Endothelial cell of umbilical vein (primary cell): ENCODE data around the gene COQ8A. TPM values are rescaled to one million over a fixed set of nuclear protein-coding genes. Genes with fewer than 3 reads are reported as not detected.

Experiments
- BruUV-seq: library from RNA; stranded (reverse); fragments of 400-500 nt; replicated peaks from 2 replicates; lab custom pipeline; 2021; lab: Mats Ljungman, UMichigan
- CTCF ChIA-PET: fragments of 300-600, 350-600 bp; sonication (Branson Sonifier 250); formaldehyde crosslinking; loops from one replicate; lab custom pipeline; 2021; ENCODE audit warnings: antibody characterized with exemption, inconsistent platforms; lab: Charles Lee
- POLR2A ChIA-PET: fragments of 300-600, 350-600 bp; sonication (Branson Sonifier 250); formaldehyde crosslinking; loops from one replicate; lab custom pipeline; 2021; ENCODE audit warnings: antibody characterized with exemption, inconsistent platforms; lab: Charles Lee
- DNase-seq: peaks from one replicate; pipeline ENCODE4 v3.0.0-alpha.2; 2011; ENCODE audit warnings: low read depth, low spot score
- FAIRE-seq: peaks from 2 replicates; lab custom pipeline; 2011; peaks lifted over from hg19 to GRCh38; lab: Jason Lieb, UNC
- H2AFZ ChIP-seq: 2 replicates; pipeline ENCODE4 v1.6.0; 2012; ENCODE audit warnings: low read depth, low read length, control low read depth, inconsistent platforms
- H3K27ac ChIP-seq: 2 replicates; pipeline ENCODE4 v1.5.1; 2011; ENCODE audit warnings: low read depth, mild to moderate bottlenecking, control low read depth, low read length, moderate library complexity; ENCODE audit not compliant: insufficient read depth
- H3K27me3 ChIP-seq, 2 experiments: 2 replicates each; pipeline versions ENCODE4 v1.6.0 to v1.6.1; 2011; ENCODE audit warnings: low read length in 2 of 2, mixed read lengths in 1 of 2; ENCODE audit not compliant: control insufficient read depth in 2 of 2, insufficient read depth in 2 of 2
- H3K36me3 ChIP-seq, 2 experiments: 2 replicates in 1 of 2; 3 replicates in 1 of 2; pipeline ENCODE4 v1.5.1; 2011; ENCODE audit warnings: low read length in 2 of 2, mild to moderate bottlenecking in 1 of 2, moderate library complexity in 1 of 2; ENCODE audit not compliant: control insufficient read depth in 2 of 2, insufficient read depth in 2 of 2; ENCODE audit errors: extremely low read depth in 1 of 2
- H3K4me1 ChIP-seq: 3 replicates; pipeline ENCODE4 v1.5.1; 2011; ENCODE audit warnings: mild to moderate bottlenecking, low read length; ENCODE audit not compliant: control insufficient read depth, insufficient read depth; ENCODE audit errors: extremely low read depth
- H3K4me2 ChIP-seq: 2 replicates; pipeline ENCODE4 v1.6.1; 2011; ENCODE audit warnings: low read length, control low read depth, mixed read lengths; ENCODE audit not compliant: insufficient read depth
- H3K4me3 ChIP-seq, 3 experiments: fragments of 200-600 bp in 1 of 3; sonication (generic), shearing (Covaris generic) in 1 of 3; replicated peaks in 1 of 3; 2 replicates each; pipeline ENCODE4 v1.5.1; 2011 to 2016; ENCODE audit warnings: control low read depth in 3 of 3, low read length in 3 of 3, mild to moderate bottlenecking in 2 of 3, inconsistent platforms in 1 of 3, low read depth in 1 of 3, moderate library complexity in 1 of 3; ENCODE audit not compliant: insufficient read depth in 1 of 3
- H3K79me2 ChIP-seq: 2 replicates; pipeline ENCODE4 v1.6.0; 2012; ENCODE audit warnings: low read length, inconsistent platforms; ENCODE audit not compliant: control insufficient read depth, insufficient read depth
- H3K9ac ChIP-seq: replicated peaks from 2 replicates; pipeline ENCODE3; 2011; ENCODE audit warnings: low read length, control low read depth; ENCODE audit not compliant: insufficient read depth; ENCODE audit errors: extremely low read depth
- H3K9me1 ChIP-seq: replicated peaks from 3 replicates; pipeline ENCODE4 v1.6.0; 2011; ENCODE audit warnings: mild to moderate bottlenecking, low read length; ENCODE audit not compliant: control insufficient read depth, insufficient read depth; ENCODE audit errors: extremely low read depth
- H3K9me3 ChIP-seq: replicated peaks from 2 replicates; pipeline ENCODE4 v1.5.1; 2012; ENCODE audit warnings: low read length, inconsistent platforms; ENCODE audit not compliant: control insufficient read depth, insufficient read depth
- H4K20me1 ChIP-seq: replicated peaks from 2 replicates; pipeline ENCODE3; 2011; ENCODE audit warnings: mild to moderate bottlenecking, low read length; ENCODE audit not compliant: control insufficient read depth, insufficient read depth; ENCODE audit errors: extremely low read depth
- CTCF ChIP-seq, 2 donors: IDR thresholded peaks; 1 replicate in 1 of 2; 2 replicates in 1 of 2; pipeline ENCODE4 v1.5.1; 2011; ENCODE audit warnings: low read length in 2 of 2, mild to moderate bottlenecking in 2 of 2, moderate library complexity in 2 of 2, control low read depth in 1 of 2, inconsistent platforms in 1 of 2, low read depth in 1 of 2; ENCODE audit not compliant: insufficient read depth in 1 of 2; ENCODE audit errors: extremely low read depth in 1 of 2
- EZH2 ChIP-seq: IDR thresholded peaks from 2 replicates; pipeline ENCODE4 v1.6.1; 2012; ENCODE audit warnings: borderline replicate concordance, low read depth, mild to moderate bottlenecking, moderate library complexity, low read length, inconsistent platforms; ENCODE audit not compliant: severe bottlenecking
- FOS ChIP-seq: IDR thresholded peaks from 2 replicates; pipeline ENCODE4 v1.6.1; 2011; ENCODE audit warnings: mild to moderate bottlenecking, low read length, moderate library complexity, borderline replicate concordance; ENCODE audit not compliant: insufficient read depth
- GATA2 ChIP-seq: IDR thresholded peaks from 2 replicates; pipeline ENCODE4 v1.7.0; 2011; ENCODE audit warnings: low read depth, mild to moderate bottlenecking, moderate library complexity, mixed read lengths, low read length; ENCODE audit not compliant: insufficient read length, insufficient read depth
- JUN ChIP-seq: IDR thresholded peaks from 2 replicates; pipeline ENCODE4 v1.6.1; 2011; ENCODE audit warnings: borderline replicate concordance, low read depth; ENCODE audit not compliant: insufficient read length, insufficient read depth
- MAX ChIP-seq: IDR thresholded peaks from 2 replicates; pipeline ENCODE4 v1.6.1; 2011; ENCODE audit not compliant: insufficient read depth, insufficient read length
- MYC ChIP-seq: IDR thresholded peaks from one replicate; pipeline ENCODE4 v1.6.1; 2011; ENCODE audit warnings: mild to moderate bottlenecking, low read depth, low read length
- POLR2A ChIP-seq: IDR thresholded peaks from 2 replicates; pipeline ENCODE4 v1.6.1; 2012; ENCODE audit warnings: low read depth, mild to moderate bottlenecking, control low read depth, low read length
- POLR2AphosphoS5 ChIP-seq: IDR thresholded peaks from 2 replicates; pipeline ENCODE4 v1.6.1; 2012; ENCODE audit warnings: low read depth, mild to moderate bottlenecking, control low read depth, low read length, moderate library complexity; ENCODE audit not compliant: insufficient read depth
- dilution Hi-C: fragments of 300-500 bp; cut with MboI; formaldehyde crosslinking; loops from one replicate; pipeline ENCODE4 v1.15.0; 2019; ENCODE audit warnings: low sequenced_read_pairs; ENCODE audit not compliant: extremely low pct_ligation_motif_present
- intact Hi-C: fragments of 100-400 bp; cut with micrococcal nuclease; formaldehyde crosslinking; loops from one replicate; pipeline ENCODE4 v1.10.0; 2022
- polyA plus RNA-seq, 4 experiments: library from polyadenylated mRNA; depleted of rRNA in 3 of 4; stranded (reverse) in 3 of 4; unstranded in 1 of 4; fragments of >200 nt; gene quantifications; 2 replicates each; pipeline versions ENCODE4 v1.2.1 to v1.2.3, GENCODE V29; 2011 to 2012; ENCODE audit warnings: missing spikeins in 1 of 4
- total RNA-seq: library from RNA; stranded (reverse); gene quantifications from 2 replicates; pipeline ENCODE4 v1.2.3, GENCODE V29; 2021

COQ8A gene
- total and polyA plus RNA-seq, 2 donors (not counting 3 experiments of a cell fraction or from before 2014, with no cell fraction given) = 6.8 to 9.4 TPM

GRCh38 chr1:226948051-226948450 lies 8.0 kb downstream of the COQ8A start:
- no peaks in the 10 kb centered on the region for H3K9me1 ChIP-seq
- H3K4me2 ChIP-seq = no peak overlapping the region
- DNase-seq (no peak), FAIRE-seq (no peak)
- no peaks in the 10 kb centered on the region for H3K36me3 ChIP-seq
- H3K4me1 ChIP-seq = no peaks in the 10 kb centered on the region
- ChIA-PET POLR2A (no interaction called here), CTCF (interaction anchor here (1.1 kb wide), 1 partner anchor 36 kb away, joined by 3 read pairs; no protein-coding TSS in a partner anchor)
- no peaks in the 10 kb centered on the region for H3K9me3 ChIP-seq
- H3K9ac ChIP-seq = no peak overlapping the region
- H3K79me2 ChIP-seq = no peaks in the 10 kb centered on the region
- H3K4me3 ChIP-seq = no peak overlapping the region
- TF ChIP-seq JUN = no peak
- no peak for TF ChIP-seq MAX
- no peak for TF ChIP-seq GATA2
- TF ChIP-seq CTCF (IDR thresholded peaks at IDR 0.05; ENCODE audit: extremely low read depth in 1 of 2, insufficient read depth in 1 of 2, low read depth in 1 of 2, low read length in 2 of 2) = no peak
- TF ChIP-seq POLR2A = no peak
- TF ChIP-seq FOS = no peak
- no peak for TF ChIP-seq MYC
- TF ChIP-seq EZH2 = no peak
- no peak for TF ChIP-seq POLR2AphosphoS5
- H3K27me3 ChIP-seq = no peaks in the 10 kb centered on the region
- H4K20me1 ChIP-seq = no peaks in the 10 kb centered on the region
- no peak overlapping the region for H3K27ac ChIP-seq
- dilution Hi-C loops (no loop called here), intact Hi-C loops (loop anchor here (10.0 kb wide), 1 partner anchor 213 kb away; the partner anchor contains the start of gene ITPKB)
- no peak overlapping the region for H2AFZ ChIP-seq
- no TSS peak for BruUV-seq
